Erythroblast (primary cell): ENCODE data around the gene ZCWPW1.

ENCODE experiments used
- GATA1 ChIP-seq: IDR thresholded peaks from 2 replicates; pipeline ENCODE4 v1.6.1; 2011; ENCODE audit warnings: low read depth, mild to moderate bottlenecking, control low read depth, low read length, moderate library complexity
- POLR2A ChIP-seq: IDR thresholded peaks from 2 replicates; pipeline ENCODE4 v1.6.1; 2011; ENCODE audit warnings: mild to moderate bottlenecking, low read length

DNA sequence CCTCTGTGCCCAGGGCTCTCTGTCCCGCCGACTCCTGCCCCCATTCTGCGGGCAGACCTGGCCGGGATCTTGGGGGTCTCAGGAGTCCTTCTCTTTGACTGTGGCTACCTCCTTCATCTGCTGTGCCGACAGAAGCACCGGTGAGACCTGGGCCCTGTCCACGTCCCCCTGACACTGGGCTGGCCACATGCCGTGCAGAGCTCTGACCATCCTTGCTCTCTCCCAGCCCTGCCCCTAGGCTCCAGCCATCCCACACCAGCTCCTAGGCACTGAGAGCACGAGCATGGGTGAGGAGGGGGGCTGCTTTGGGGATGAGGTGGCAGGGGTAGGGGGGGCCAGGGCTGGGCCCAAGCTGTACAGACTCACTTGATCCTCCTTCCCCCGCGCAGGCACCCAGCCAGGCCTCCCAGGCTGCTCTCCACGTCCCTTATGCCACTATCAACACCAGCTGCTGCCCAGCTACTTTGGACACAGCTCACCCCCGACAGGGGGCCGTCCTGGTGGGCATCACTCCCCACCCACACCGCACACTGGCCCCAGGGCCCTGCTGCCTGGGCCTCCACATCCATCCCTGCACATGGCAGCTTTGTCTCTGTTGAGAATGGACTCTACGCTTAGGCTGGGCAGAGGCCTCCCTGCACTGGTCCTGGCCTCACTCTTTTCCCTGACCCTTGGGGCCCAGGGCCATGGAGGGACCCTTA, 75.4 kb downstream of the ZCWPW1 start:
- TF ChIP-seq POLR2A (no peak), GATA1 (no peak)
